Neural cell (in vitro differentiated cells): Measurements from ENCODE around the gene ROBO4. TPM values are rescaled to one million over a fixed set of nuclear protein-coding genes. Genes with fewer than 3 reads are reported as not detected.

Experiments
- H2AFZ ChIP-seq: fragments of 200-600, 300-800 bp; sonication (generic), shearing (Covaris generic); 2 replicates; pipeline ENCODE4 v1.6.0; 2014; ENCODE audit warnings: low read depth, mild to moderate bottlenecking, antibody characterized with exemption, low read length, moderate library complexity
- H3F3A ChIP-seq: fragments of 200-600 bp; shearing (Covaris generic); 2 replicates; pipeline ENCODE4 v1.6.1; 2016; ENCODE audit warnings: mild to moderate bottlenecking, moderate library complexity, mixed read lengths, antibody characterized with exemption, low read length; ENCODE audit not compliant: insufficient read depth, poor library complexity, severe bottlenecking
- H3K27ac ChIP-seq: fragments of 200-600, 300-800 bp; sonication (generic), shearing (Covaris generic); 2 replicates; pipeline ENCODE4 v1.5.1; 2014; ENCODE audit warnings: mild to moderate bottlenecking, low read length, moderate library complexity
- H3K27me3 ChIP-seq: fragments of 300-800, 200-600 bp; sonication (generic), shearing (Covaris generic); 2 replicates; pipeline ENCODE4 v1.6.0; 2014; ENCODE audit warnings: mild to moderate bottlenecking, low read depth, low read length, moderate library complexity; ENCODE audit not compliant: insufficient read depth
- H3K36me3 ChIP-seq: fragments of 300-800, 200-600 bp; sonication (generic), shearing (Covaris generic); 2 replicates; pipeline ENCODE4 v1.5.1; 2014; ENCODE audit warnings: mild to moderate bottlenecking, antibody characterized with exemption, low read length, moderate library complexity; ENCODE audit not compliant: insufficient read depth
- H3K4me2 ChIP-seq: fragments of 300-800, 200-600 bp; sonication (generic), shearing (Covaris generic); 2 replicates; pipeline ENCODE4 v1.6.0; 2014; ENCODE audit warnings: mild to moderate bottlenecking, low read length
- H3K4me3 ChIP-seq: fragments of 300-800, 200-600 bp; sonication (generic), shearing (Covaris generic); 2 replicates; pipeline ENCODE4 v1.5.1; 2014; ENCODE audit warnings: mild to moderate bottlenecking, low read length, moderate library complexity
- H3K79me2 ChIP-seq: fragments of 200-600 bp; shearing (Covaris generic); replicated peaks from 2 replicates; pipeline ENCODE4 v1.6.0; 2014; ENCODE audit warnings: mild to moderate bottlenecking, low read length, moderate library complexity; ENCODE audit not compliant: insufficient read depth
- H3K9ac ChIP-seq: fragments of 300-800, 200-600 bp; sonication (generic), shearing (Covaris generic); 2 replicates; pipeline ENCODE4 v1.6.1; 2016; ENCODE audit warnings: mild to moderate bottlenecking, low read length, mixed read lengths
- H3K9me2 ChIP-seq: fragments of 200-600 bp; shearing (Covaris generic); 2 replicates; pipeline ENCODE4 v1.6.1; 2016; ENCODE audit warnings: mild to moderate bottlenecking, low read length, mixed read lengths; ENCODE audit not compliant: insufficient read depth
- H3K9me3 ChIP-seq: fragments of 200-600, 300-800 bp; sonication (generic), shearing (Covaris generic); 2 replicates; pipeline ENCODE4 v1.6.1; 2016; ENCODE audit warnings: mild to moderate bottlenecking, mixed run types, low read length, moderate library complexity, mixed read lengths
- H4K20me1 ChIP-seq: fragments of 200-600 bp; shearing (Covaris generic); 2 replicates; pipeline ENCODE4 v1.6.1; 2016; ENCODE audit warnings: mild to moderate bottlenecking, mixed run types; ENCODE audit not compliant: insufficient read depth
- EP300 ChIP-seq: fragments of 450-650 bp; conservative IDR thresholded peaks from 2 replicates; pipeline ENCODE4 v1.6.1; 2014; ENCODE audit warnings: antibody characterized with exemption, mild to moderate bottlenecking, moderate library complexity; ENCODE audit not compliant: poor library complexity, severe bottlenecking
- EZH2 ChIP-seq: fragments of 200-600, 300-800 bp; shearing (Covaris generic), sonication (generic); IDR thresholded peaks from 2 replicates; pipeline ENCODE4 v1.6.1; 2014; ENCODE audit warnings: antibody characterized with exemption, low read length, borderline replicate concordance, mild to moderate bottlenecking; ENCODE audit not compliant: insufficient read depth, poor library complexity, severe bottlenecking
- MXI1 ChIP-seq: fragments of 450-650 bp; conservative IDR thresholded peaks from 2 replicates; pipeline ENCODE4 v1.6.1; 2014; ENCODE audit warnings: antibody characterized with exemption, mild to moderate bottlenecking; ENCODE audit not compliant: poor library complexity, severe bottlenecking
- POLR2AphosphoS5 ChIP-seq: IDR thresholded peaks from 2 replicates; pipeline ENCODE4 v1.6.1; 2012
- RAD21 ChIP-seq: fragments of 450-650 bp; conservative IDR thresholded peaks from 2 replicates; pipeline ENCODE4 v1.6.1; 2014; ENCODE audit warnings: antibody characterized with exemption, mild to moderate bottlenecking, moderate library complexity
- SMC3 ChIP-seq: fragments of 450-650 bp; conservative IDR thresholded peaks from 2 replicates; pipeline ENCODE4 v1.6.1; 2014; ENCODE audit warnings: antibody characterized with exemption, mild to moderate bottlenecking, moderate library complexity; ENCODE audit not compliant: poor library complexity
- TAF1 ChIP-seq: IDR thresholded peaks from 2 replicates; pipeline ENCODE4 v1.6.1; 2012; ENCODE audit warnings: low read depth
- polyA plus RNA-seq: library from polyadenylated mRNA; depleted of rRNA; stranded (reverse); fragments of >200 nt; gene quantifications from 2 replicates; pipeline ENCODE4 v1.2.3, GENCODE V29; 2014
- TF ChIP-seq, protein P1 (sequence below): IDR thresholded peaks from 2 replicates; pipeline ENCODE4 v1.6.1; 2012; ENCODE audit warnings: borderline replicate concordance
- TF ChIP-seq, protein P2 (sequence below): fragments of 450-650 bp; IDR thresholded peaks from 2 replicates; pipeline ENCODE4 v1.5.1; 2014; ENCODE audit warnings: antibody characterized with exemption, mild to moderate bottlenecking, moderate library complexity; ENCODE audit not compliant: poor library complexity, severe bottlenecking

Gene ROBO4
- polyA plus RNA-seq, 1 donor from 2014 or later, result not detected

GRCh38 chr11:124872741-124873140 is 24.9 kb downstream of the ROBO4 start:
- Histone ChIP-seq H2AFZ (no peak overlapping the region), H3K9ac (no peak overlapping the region), H3K79me2 (no peaks in the 10 kb centered on the region), H3K9me3 (no peaks in the 10 kb centered on the region), H3K4me3 (no peak overlapping the region), H4K20me1 (no peaks in the 10 kb centered on the region), H3K4me2 (no peak overlapping the region), H3K27ac (no peak overlapping the region), H3F3A (no peaks in the 10 kb centered on the region), H3K36me3 (no peaks in the 10 kb centered on the region), H3K9me2 (no peaks in the 10 kb centered on the region), H3K27me3 (peaks cover 54% of the 10 kb centered on the region)
- TF ChIP-seq MXI1 (no peak), POLR2AphosphoS5 (no peak), SMC3 (no peak), EZH2 (no peak), EP300 (no peak), RAD21 (no peak), TAF1 (no peak)
- TF ChIP-seq, protein P1, sequence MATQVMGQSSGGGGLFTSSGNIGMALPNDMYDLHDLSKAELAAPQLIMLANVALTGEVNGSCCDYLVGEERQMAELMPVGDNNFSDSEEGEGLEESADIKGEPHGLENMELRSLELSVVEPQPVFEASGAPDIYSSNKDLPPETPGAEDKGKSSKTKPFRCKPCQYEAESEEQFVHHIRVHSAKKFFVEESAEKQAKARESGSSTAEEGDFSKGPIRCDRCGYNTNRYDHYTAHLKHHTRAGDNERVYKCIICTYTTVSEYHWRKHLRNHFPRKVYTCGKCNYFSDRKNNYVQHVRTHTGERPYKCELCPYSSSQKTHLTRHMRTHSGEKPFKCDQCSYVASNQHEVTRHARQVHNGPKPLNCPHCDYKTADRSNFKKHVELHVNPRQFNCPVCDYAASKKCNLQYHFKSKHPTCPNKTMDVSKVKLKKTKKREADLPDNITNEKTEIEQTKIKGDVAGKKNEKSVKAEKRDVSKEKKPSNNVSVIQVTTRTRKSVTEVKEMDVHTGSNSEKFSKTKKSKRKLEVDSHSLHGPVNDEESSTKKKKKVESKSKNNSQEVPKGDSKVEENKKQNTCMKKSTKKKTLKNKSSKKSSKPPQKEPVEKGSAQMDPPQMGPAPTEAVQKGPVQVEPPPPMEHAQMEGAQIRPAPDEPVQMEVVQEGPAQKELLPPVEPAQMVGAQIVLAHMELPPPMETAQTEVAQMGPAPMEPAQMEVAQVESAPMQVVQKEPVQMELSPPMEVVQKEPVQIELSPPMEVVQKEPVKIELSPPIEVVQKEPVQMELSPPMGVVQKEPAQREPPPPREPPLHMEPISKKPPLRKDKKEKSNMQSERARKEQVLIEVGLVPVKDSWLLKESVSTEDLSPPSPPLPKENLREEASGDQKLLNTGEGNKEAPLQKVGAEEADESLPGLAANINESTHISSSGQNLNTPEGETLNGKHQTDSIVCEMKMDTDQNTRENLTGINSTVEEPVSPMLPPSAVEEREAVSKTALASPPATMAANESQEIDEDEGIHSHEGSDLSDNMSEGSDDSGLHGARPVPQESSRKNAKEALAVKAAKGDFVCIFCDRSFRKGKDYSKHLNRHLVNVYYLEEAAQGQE, result no peak
- TF ChIP-seq, protein P2, sequence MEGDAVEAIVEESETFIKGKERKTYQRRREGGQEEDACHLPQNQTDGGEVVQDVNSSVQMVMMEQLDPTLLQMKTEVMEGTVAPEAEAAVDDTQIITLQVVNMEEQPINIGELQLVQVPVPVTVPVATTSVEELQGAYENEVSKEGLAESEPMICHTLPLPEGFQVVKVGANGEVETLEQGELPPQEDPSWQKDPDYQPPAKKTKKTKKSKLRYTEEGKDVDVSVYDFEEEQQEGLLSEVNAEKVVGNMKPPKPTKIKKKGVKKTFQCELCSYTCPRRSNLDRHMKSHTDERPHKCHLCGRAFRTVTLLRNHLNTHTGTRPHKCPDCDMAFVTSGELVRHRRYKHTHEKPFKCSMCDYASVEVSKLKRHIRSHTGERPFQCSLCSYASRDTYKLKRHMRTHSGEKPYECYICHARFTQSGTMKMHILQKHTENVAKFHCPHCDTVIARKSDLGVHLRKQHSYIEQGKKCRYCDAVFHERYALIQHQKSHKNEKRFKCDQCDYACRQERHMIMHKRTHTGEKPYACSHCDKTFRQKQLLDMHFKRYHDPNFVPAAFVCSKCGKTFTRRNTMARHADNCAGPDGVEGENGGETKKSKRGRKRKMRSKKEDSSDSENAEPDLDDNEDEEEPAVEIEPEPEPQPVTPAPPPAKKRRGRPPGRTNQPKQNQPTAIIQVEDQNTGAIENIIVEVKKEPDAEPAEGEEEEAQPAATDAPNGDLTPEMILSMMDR, result no peak

DNA sequence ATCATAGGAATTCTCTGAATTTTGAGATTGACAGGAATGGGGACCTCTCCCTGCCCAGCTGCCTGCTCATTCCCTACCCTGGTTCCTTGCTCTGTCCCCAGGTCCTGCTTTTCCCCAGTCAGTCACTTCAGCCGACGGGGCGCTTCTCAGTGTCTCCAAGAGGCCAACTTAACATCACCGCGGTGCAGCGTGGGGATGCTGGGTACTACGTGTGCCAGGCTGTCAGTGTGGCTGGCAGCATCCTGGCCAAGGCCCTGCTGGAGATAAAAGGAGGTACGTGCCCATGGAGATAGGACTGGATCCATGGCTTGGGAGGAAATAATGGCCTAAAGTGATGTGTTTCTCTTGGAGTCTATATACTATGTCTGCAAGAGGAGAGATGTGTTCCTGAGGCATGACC is 25.4 kb downstream of the ROBO4 start:
- Histone ChIP-seq H3K9me2 (no peaks in the 10 kb centered on the region), H3K36me3 (no peaks in the 10 kb centered on the region), H4K20me1 (no peaks in the 10 kb centered on the region), H3K27ac (no peak overlapping the region), H3K27me3 (peaks cover 59% of the 10 kb centered on the region), H3K79me2 (no peaks in the 10 kb centered on the region), H3K4me3 (no peak overlapping the region), H3K9me3 (no peaks in the 10 kb centered on the region), H2AFZ (no peak overlapping the region), H3K9ac (no peak overlapping the region), H3F3A (no peaks in the 10 kb centered on the region), H3K4me2 (no peak overlapping the region)
- no peak for TF ChIP-seq TAF1
- TF ChIP-seq, protein P1, result no peak
- TF ChIP-seq RAD21, result no peak
- TF ChIP-seq EP300, result no peak
- no peak for TF ChIP-seq SMC3
- TF ChIP-seq, protein P2, result no peak
- no peak for TF ChIP-seq EZH2
